GM18499 (cell line): ENCODE data around the gene PTPN22.

Experiments used
- ATAC-seq: cut with Tn5 transposase; IDR thresholded peaks from one replicate; pipeline ENCODE4 v1.9.1; 2021; ENCODE audit warnings: moderate number of reproducible peaks; ENCODE audit not compliant: insufficient read depth, unreplicated experiment

The PTPN22 gene

DNA sequence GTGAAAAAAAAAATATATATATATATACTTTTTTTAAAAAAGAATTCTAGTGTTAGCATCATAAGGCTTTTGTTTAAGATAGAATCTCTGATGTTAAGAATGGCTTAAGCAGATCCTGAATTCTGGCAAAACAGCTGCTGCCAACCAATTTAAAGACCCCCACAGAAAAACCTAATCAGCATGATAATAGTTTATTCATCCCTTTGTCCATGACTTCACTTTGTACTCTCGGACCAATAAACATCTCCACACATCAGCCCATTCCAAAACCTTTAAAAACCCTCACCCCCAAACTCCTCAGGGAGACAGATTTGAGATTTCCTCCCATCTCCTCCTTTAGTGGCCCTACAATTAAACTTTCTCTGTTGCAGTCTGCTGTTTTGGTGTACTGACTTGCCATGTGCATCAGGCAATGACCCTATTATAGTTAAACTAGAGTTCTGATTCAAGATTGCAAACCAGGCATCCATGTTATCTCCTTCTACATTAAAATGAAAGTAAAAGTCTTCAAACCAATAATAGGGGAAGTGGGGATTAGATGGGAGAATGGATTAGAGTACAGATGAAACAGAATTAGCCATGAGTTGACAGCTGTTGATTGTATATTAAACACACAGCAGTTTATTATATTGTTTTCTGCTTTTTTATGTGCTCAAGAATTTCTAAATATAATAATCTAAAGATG lies 102.5 kb downstream of the PTPN22 start:
- no peak for ATAC-seq

DNA sequence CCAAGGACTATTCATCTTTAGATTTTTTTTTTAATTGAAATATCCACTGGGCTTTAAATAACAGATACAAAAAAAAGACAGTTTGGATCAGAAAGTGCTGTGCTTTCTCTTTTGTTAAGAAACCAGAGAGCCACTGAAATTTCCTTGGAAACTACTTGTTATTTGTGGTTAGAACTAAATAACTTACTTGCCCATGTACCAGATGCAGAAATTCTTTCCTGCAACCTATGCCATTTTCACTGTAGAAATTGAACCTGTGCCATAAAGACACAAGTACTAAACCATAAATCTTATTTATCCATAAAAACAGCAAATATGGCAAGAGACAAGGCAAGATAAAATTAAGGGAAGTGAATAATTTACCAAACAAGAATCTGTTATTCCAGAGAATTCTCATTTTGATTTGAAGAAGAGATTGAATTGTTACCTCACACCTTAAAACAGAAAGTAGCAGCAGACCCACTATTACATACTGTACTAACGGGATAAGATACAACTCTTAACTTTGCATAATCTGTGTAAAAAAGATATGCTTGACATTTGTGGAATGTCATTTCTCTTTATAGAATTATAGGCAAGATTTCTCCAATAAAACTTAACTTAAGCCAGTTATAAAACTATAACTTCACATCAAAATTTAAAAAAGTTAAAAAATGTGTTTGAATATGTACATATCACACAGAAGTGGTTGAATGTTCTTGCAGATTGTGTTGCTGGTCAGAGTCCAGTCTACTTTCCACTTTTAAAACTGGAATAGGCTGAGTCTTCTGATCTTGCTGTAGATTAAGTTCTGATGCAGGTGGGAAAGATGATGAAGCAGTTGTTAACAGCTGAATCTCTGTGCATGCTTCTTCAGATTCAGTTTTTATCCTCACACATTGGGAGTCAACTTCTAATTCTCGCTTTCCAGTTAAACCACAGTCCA lies 105.9 kb downstream of the PTPN22 start:
- no peak for ATAC-seq
